Mesenchymal stem cell (in vitro differentiated cells and primary cell): ENCODE measurements around the gene RBM19.

ENCODE experiments used
- DNase-seq: peaks from one replicate; pipeline ENCODE4 v3.0.0-alpha.2; 2013
- H2AFZ ChIP-seq: one replicate; pipeline ENCODE4 v1.6.1; 2013; ENCODE audit warnings: low read depth, mild to moderate bottlenecking, control low read depth, inconsistent platforms, low read length, moderate library complexity
- H2AK5ac ChIP-seq: 2 replicates; pipeline ENCODE4 v1.6.1; 2013; ENCODE audit warnings: low read length, moderate library complexity, mild to moderate bottlenecking, inconsistent platforms; ENCODE audit not compliant: severe bottlenecking
- H2BK120ac ChIP-seq: one replicate; pipeline ENCODE4 v1.6.1; 2013; ENCODE audit warnings: low read depth, mild to moderate bottlenecking, inconsistent platforms, low read length, moderate library complexity
- H2BK12ac ChIP-seq, 2 experiments: one replicate each; pipeline ENCODE4 v1.6.1; 2013; ENCODE audit warnings: inconsistent platforms in 2 of 2, low read length in 2 of 2, mild to moderate bottlenecking in 2 of 2, moderate library complexity in 2 of 2, control low read depth in 1 of 2
- H2BK15ac ChIP-seq: one replicate; pipeline ENCODE4 v1.6.1; 2013; ENCODE audit warnings: mild to moderate bottlenecking, low read depth, inconsistent platforms; ENCODE audit not compliant: poor library complexity, severe bottlenecking
- H2BK5ac ChIP-seq: 2 replicates; pipeline ENCODE4 v1.6.1; 2013; ENCODE audit warnings: low read depth, mild to moderate bottlenecking, low read length, control low read depth, inconsistent platforms; ENCODE audit not compliant: poor library complexity, severe bottlenecking
- H3K14ac ChIP-seq, 2 experiments: one replicate each; pipeline ENCODE4 v1.6.1; 2013; ENCODE audit warnings: inconsistent platforms in 2 of 2, low read length in 2 of 2, control low read depth in 1 of 2, mild to moderate bottlenecking in 1 of 2, moderate library complexity in 1 of 2
- H3K18ac ChIP-seq, 2 experiments: one replicate each; pipeline ENCODE4 v1.6.1; 2013; ENCODE audit warnings: inconsistent platforms in 2 of 2, low read length in 2 of 2, control low read depth in 1 of 2, low read depth in 1 of 2, mild to moderate bottlenecking in 1 of 2
- H3K23ac ChIP-seq, 2 experiments: one replicate each; pipeline ENCODE4 v1.6.1; 2013; ENCODE audit warnings: inconsistent platforms in 2 of 2, low read length in 2 of 2, mild to moderate bottlenecking in 2 of 2, moderate library complexity in 2 of 2, control low read depth in 1 of 2
- H3K27ac ChIP-seq: 2 replicates; pipeline ENCODE4 v1.5.1; 2013; ENCODE audit warnings: mild to moderate bottlenecking, moderate library complexity, low read length, control low read depth, inconsistent platforms; ENCODE audit not compliant: poor library complexity, severe bottlenecking
- H3K27me3 ChIP-seq, 2 experiments: 2 replicates each; pipeline versions ENCODE4 v1.6.1 to v1.7.0; 2013; ENCODE audit warnings: low read length in 2 of 2, mild to moderate bottlenecking in 2 of 2, moderate library complexity in 2 of 2, control low read depth in 1 of 2, inconsistent platforms in 1 of 2; ENCODE audit not compliant: control insufficient read depth in 1 of 2, insufficient read depth in 1 of 2
- H3K36me3 ChIP-seq, 2 experiments: 2 replicates each; pipeline versions ENCODE4 v1.6.1 to v1.7.0; 2013; ENCODE audit warnings: low read length in 2 of 2, control low read depth in 1 of 2, inconsistent platforms in 1 of 2, low read depth in 1 of 2, mild to moderate bottlenecking in 1 of 2; ENCODE audit not compliant: insufficient read depth in 2 of 2, control insufficient read depth in 1 of 2
- H3K4ac ChIP-seq, 2 experiments: one replicate each; pipeline ENCODE4 v1.6.1; 2013; ENCODE audit warnings: inconsistent platforms in 2 of 2, low read length in 2 of 2, mild to moderate bottlenecking in 2 of 2, moderate library complexity in 2 of 2, control low read depth in 1 of 2, low read depth in 1 of 2
- H3K4me1 ChIP-seq: 2 replicates; pipeline ENCODE4 v1.6.1; 2013; ENCODE audit warnings: low read depth, low read length, control low read depth; ENCODE audit not compliant: control insufficient read depth, insufficient read depth
- H3K4me2 ChIP-seq: 2 replicates; pipeline ENCODE4 v1.6.1; 2013; ENCODE audit warnings: low read length, mild to moderate bottlenecking, inconsistent platforms; ENCODE audit not compliant: poor library complexity, severe bottlenecking
- H3K4me3 ChIP-seq, 2 experiments: 2 replicates each; pipeline versions ENCODE4 v1.5.1 to v1.7.0; 2013; ENCODE audit warnings: low read length in 2 of 2, mild to moderate bottlenecking in 2 of 2, control low read depth in 1 of 2, low read depth in 1 of 2; ENCODE audit not compliant: insufficient read depth in 1 of 2
- H3K79me1 ChIP-seq: replicated peaks from 2 replicates; pipeline ENCODE4 v1.6.1; 2013; ENCODE audit warnings: mild to moderate bottlenecking, control low read depth, low read length, inconsistent platforms; ENCODE audit not compliant: poor library complexity, severe bottlenecking
- H3K9ac ChIP-seq: 2 replicates; pipeline ENCODE4 v1.7.0; 2013; ENCODE audit warnings: mild to moderate bottlenecking, low read length, moderate library complexity
- H3K9me3 ChIP-seq: 2 replicates; pipeline ENCODE4 v1.7.0; 2013; ENCODE audit warnings: mild to moderate bottlenecking, low read length; ENCODE audit not compliant: control insufficient read depth
- H4K8ac ChIP-seq: one replicate; pipeline ENCODE4 v1.6.1; 2013; ENCODE audit warnings: inconsistent platforms, mild to moderate bottlenecking, low read length, moderate library complexity
- H4K91ac ChIP-seq: one replicate; pipeline ENCODE4 v1.6.1; 2013; ENCODE audit warnings: mild to moderate bottlenecking, low read length, inconsistent platforms
- WGBS: methylation state at CpG from one replicate; pipeline ENCODE4 v1.1.7; 2013; ENCODE audit warnings: mixed read lengths; 5-methylcytosine and 5-hydroxymethylcytosine counted together

The RBM19 gene

GRCh38 chr12:113781415-113782198 is 184.5 kb downstream of the RBM19 start:
- H3K23ac ChIP-seq, result no peak overlapping the region
- peak overlapping the region; percentile 75 for H4K8ac ChIP-seq
- no peak overlapping the region for H2AFZ ChIP-seq
- H2BK12ac ChIP-seq, result peak overlapping the region in 1 of 2 experiments; percentile 67
- H3K27me3 ChIP-seq, result peaks cover 25 to 49% of the 10 kb centered on the region in 2 experiments
- no peak overlapping the region for H3K4me2 ChIP-seq
- H3K4ac ChIP-seq, result peak overlapping the region in 1 of 2 experiments; percentile 26
- H3K27ac ChIP-seq, result no peak overlapping the region
- no peaks in the 10 kb centered on the region for H3K79me1 ChIP-seq
- WGBS, result 29% methylated on average over 10 of the region's 10 CpGs
- peak; percentile 96 for DNase-seq
- no peak overlapping the region for H2AK5ac ChIP-seq
- H3K9ac ChIP-seq, result no peak overlapping the region
- H2BK15ac ChIP-seq, result no peak overlapping the region
- H4K91ac ChIP-seq, result no peak overlapping the region
- no peak overlapping the region for H3K4me3 ChIP-seq
- H3K9me3 ChIP-seq, result no peaks in the 10 kb centered on the region
- no peaks in the 10 kb centered on the region for H3K36me3 ChIP-seq
- H3K14ac ChIP-seq, result peak overlapping the region in 1 of 2 experiments; percentile 64
- no peak overlapping the region for H2BK5ac ChIP-seq
- no peak overlapping the region for H2BK120ac ChIP-seq
- peak overlapping the region; percentile 57 to 61 for H3K18ac ChIP-seq
- H3K4me1 ChIP-seq, result no peaks in the 10 kb centered on the region

DNA sequence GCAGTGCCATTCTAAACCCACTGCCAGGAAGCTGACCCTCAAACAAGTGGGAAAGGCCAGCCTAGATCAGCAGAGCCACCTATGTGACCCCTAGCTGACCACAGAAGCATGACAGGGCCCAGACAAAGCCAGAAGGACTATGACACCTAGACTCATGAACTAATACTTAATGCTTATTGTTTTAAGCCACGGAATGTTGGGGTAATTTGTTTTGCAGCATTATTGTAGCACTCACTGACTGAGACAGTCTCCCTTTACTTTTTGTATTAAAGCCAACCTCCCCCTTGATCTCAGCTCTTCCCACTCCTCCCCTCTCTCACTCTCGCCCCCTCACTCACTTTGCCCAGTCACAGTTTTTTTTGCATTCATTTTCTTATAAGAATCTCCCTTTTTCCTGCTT is 186.4 kb downstream of the RBM19 start:
- no peak overlapping the region for H3K4me2 ChIP-seq
- no peaks in the 10 kb centered on the region for H3K9me3 ChIP-seq
- no peaks in the 10 kb centered on the region for H3K36me3 ChIP-seq
- H2BK120ac ChIP-seq, result no peak overlapping the region
- H3K4me3 ChIP-seq, result no peak overlapping the region
- no peak overlapping the region for H2BK15ac ChIP-seq
- H3K23ac ChIP-seq, result no peak overlapping the region
- no peak overlapping the region for H2BK5ac ChIP-seq
- no peak overlapping the region for H2BK12ac ChIP-seq
- H3K18ac ChIP-seq, result no peak overlapping the region
- no peak overlapping the region for H4K91ac ChIP-seq
- no peak for DNase-seq
- no peaks in the 10 kb centered on the region for H3K79me1 ChIP-seq
- no peak overlapping the region for H4K8ac ChIP-seq
- no peak overlapping the region for H2AK5ac ChIP-seq
- H3K4ac ChIP-seq, result no peak overlapping the region
- H3K9ac ChIP-seq, result no peak overlapping the region
- H3K27ac ChIP-seq, result no peak overlapping the region
- no peak overlapping the region for H2AFZ ChIP-seq
- WGBS, result 84% methylated on average over 2 of the region's 2 CpGs
- H3K4me1 ChIP-seq, result no peaks in the 10 kb centered on the region
- peaks cover 28 to 55% of the 10 kb centered on the region in 2 experiments for H3K27me3 ChIP-seq
- H3K14ac ChIP-seq, result no peak overlapping the region

DNA sequence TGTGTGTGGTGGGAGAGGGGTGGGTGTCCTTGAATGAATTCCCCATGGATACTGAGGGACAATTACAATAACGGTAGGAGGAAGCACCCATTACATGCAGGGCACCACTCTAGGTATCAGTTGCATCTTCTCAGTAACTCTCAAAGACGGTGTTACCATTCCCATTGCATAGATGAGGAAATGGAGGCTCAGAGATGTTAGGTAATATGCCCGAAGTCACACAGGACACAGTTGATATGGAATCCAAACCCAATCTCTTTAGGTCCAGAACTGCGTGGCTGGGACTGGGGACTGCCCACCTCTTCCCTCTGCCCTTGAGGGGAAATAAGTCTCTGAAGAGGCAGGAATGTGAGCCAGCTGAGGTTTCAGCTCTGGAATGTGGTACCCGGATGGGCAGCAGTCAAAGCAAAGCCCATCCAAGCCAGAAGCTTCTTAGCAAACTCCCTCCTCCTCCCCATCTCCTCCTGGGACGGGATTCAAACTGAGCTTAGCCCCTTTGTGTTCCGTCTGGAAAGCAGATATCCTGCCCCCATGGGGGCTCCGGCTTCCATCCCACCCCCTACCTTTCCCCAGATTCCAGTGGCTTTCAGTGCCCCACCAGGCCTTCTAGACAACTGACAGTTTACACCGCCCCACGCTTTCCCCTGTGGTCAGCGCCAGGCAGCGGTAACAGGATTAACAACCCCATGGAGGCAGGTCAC is 187.5 kb downstream of the RBM19 start:
- Histone ChIP-seq H3K36me3 (no peaks in the 10 kb centered on the region), H3K23ac (no peak overlapping the region), H2AK5ac (no peak overlapping the region), H3K4me1 (no peaks in the 10 kb centered on the region), H3K14ac (peak overlapping the region in 1 of 2 experiments; percentile 83), H2BK15ac (no peak overlapping the region), H3K4me3 (no peak overlapping the region), H2BK12ac (no peak overlapping the region), H3K9me3 (no peaks in the 10 kb centered on the region), H3K4me2 (no peak overlapping the region), H4K8ac (no peak overlapping the region), H3K27ac (no peak overlapping the region), H3K18ac (no peak overlapping the region), H2BK120ac (no peak overlapping the region), H4K91ac (no peak overlapping the region), H3K79me1 (no peaks in the 10 kb centered on the region), H3K9ac (no peak overlapping the region), H3K4ac (no peak overlapping the region), H2AFZ (no peak overlapping the region), H3K27me3 (peaks cover 28 to 54% of the 10 kb centered on the region in 2 experiments), H2BK5ac (no peak overlapping the region)
- 48% methylated on average over 12 of the region's 12 CpGs for WGBS
- DNase-seq, result no peak

GRCh38 chr12:113777751-113778150 is 188.4 kb downstream of the RBM19 start:
- Histone ChIP-seq H3K4me2 (no peak overlapping the region), H3K27ac (no peak overlapping the region), H4K91ac (no peak overlapping the region), H3K4me1 (no peaks in the 10 kb centered on the region), H2AFZ (no peak overlapping the region), H3K9ac (no peak overlapping the region), H2BK5ac (no peak overlapping the region), H2BK120ac (no peak overlapping the region), H2AK5ac (no peak overlapping the region), H3K18ac (no peak overlapping the region), H3K79me1 (no peaks in the 10 kb centered on the region), H2BK12ac (no peak overlapping the region), H3K9me3 (no peaks in the 10 kb centered on the region), H4K8ac (no peak overlapping the region), H3K27me3 (peaks cover 28 to 47% of the 10 kb centered on the region in 2 experiments), H3K4me3 (no peak overlapping the region), H3K14ac (no peak overlapping the region), H3K23ac (no peak overlapping the region), H3K36me3 (no peaks in the 10 kb centered on the region), H3K4ac (no peak overlapping the region), H2BK15ac (no peak overlapping the region)
- no peak for DNase-seq
- WGBS, result 100% methylated on average over 2 of the region's 2 CpGs
